Heart right ventricle (tissue), 16 donors: ENCODE measurements around the gene AP1AR. TPM values are rescaled to one million over a fixed set of nuclear protein-coding genes. Genes with fewer than 3 reads are reported as not detected.

ENCODE experiments used
- ATAC-seq, 8 donors: fragments of 200-7000 bp; cut with Tn5 transposase; one replicate each; pipeline ENCODE4 v1.9.1; 2020; ENCODE audit warnings: mild to moderate bottlenecking in 8 of 8, moderate library complexity in 8 of 8, moderate number of reproducible peaks in 1 of 8
- DNase-seq, 2 donors: peaks; one replicate each; pipeline ENCODE4 v3.0.0-alpha.2; 2020
- H3K27ac ChIP-seq, 10 donors: fragments of 200-600 bp; sonication (generic) in 2 of 10; one replicate each; pipeline versions ENCODE4 v1.5.0 to v1.8.0; 2020 to 2022; ENCODE audit warnings: mild to moderate bottlenecking in 3 of 10
- H3K27me3 ChIP-seq, 7 donors: fragments of 200-600 bp; one replicate each; pipeline ENCODE4 v1.8.0; 2021 to 2022; ENCODE audit warnings: mild to moderate bottlenecking in 2 of 7
- H3K36me3 ChIP-seq, 9 donors: fragments of 200-600 bp; sonication (generic) in 1 of 9; one replicate each; pipeline versions ENCODE4 v1.5.0 to v1.8.0; 2020 to 2022; ENCODE audit warnings: mild to moderate bottlenecking in 2 of 9
- H3K4me1 ChIP-seq, 9 donors: fragments of 200-600 bp; sonication (generic) in 1 of 9; one replicate each; pipeline versions ENCODE4 v1.5.0 to v1.8.0; 2020 to 2022; ENCODE audit warnings: mild to moderate bottlenecking in 4 of 9
- H3K4me3 ChIP-seq, 10 donors: fragments of 200-600 bp; sonication (generic) in 2 of 10; one replicate each; pipeline versions ENCODE4 v1.5.0 to v1.8.0; 2020 to 2022; ENCODE audit warnings: mild to moderate bottlenecking in 7 of 10, moderate library complexity in 2 of 10
- H3K9me3 ChIP-seq, 11 donors: fragments of 200-600 bp in 10 of 11; sonication (generic) in 2 of 11; one replicate each; pipeline versions ENCODE4 v1.5.0 to v1.8.0; 2013 to 2022; ENCODE audit warnings: mild to moderate bottlenecking in 2 of 11, control low read depth in 1 of 11, moderate library complexity in 1 of 11
- CTCF ChIP-seq, 9 donors: fragments of 200-600 bp; sonication (generic) in 2 of 9; IDR thresholded peaks; one replicate each; pipeline versions ENCODE4 v1.5.0 to v1.8.0; 2021 to 2022; ENCODE audit warnings: antibody characterized with exemption in 9 of 9, mild to moderate bottlenecking in 5 of 9, moderate library complexity in 1 of 9
- WGBS, 2 donors: extraction: QIAGEN DNeasy Blood & Tissue Kit; methylation state at CpG; one replicate each; pipeline ENCODE4 v1.1.7; 2013; ENCODE audit warnings: inconsistent platforms in 1 of 2; 5-methylcytosine and 5-hydroxymethylcytosine counted together
- intact Hi-C, 10 donors: fragments of 100-400 bp; cut with DNase I; formaldehyde crosslinking; loops; one replicate each; pipeline versions ENCODE4 v1.11.1 to v1.14.2; 2022
- polyA plus RNA-seq, 2 donors: library from polyadenylated mRNA; stranded (reverse); fragments of 200-250 nt; gene quantifications; one replicate each; pipeline ENCODE4 v1.2.3, GENCODE V29; 2013
- total RNA-seq, 10 donors: library from RNA; stranded (reverse); fragmentation: NEBNext Ultra II Directional in 3 of 10; extraction: Animal tissue kit (Norgen Biotek cat#: 25700) in 3 of 10; gene quantifications; one replicate each; pipeline versions ENCODE4 v1.2.1 to v1.2.4, GENCODE V29; 2021 to 2023
- donor health status: Arrhythmogenic right ventricular cardiomyopathy.
- donor health status: ischemic (EF 13 %, LVEDD 7.1; RV severe dilation, severe dysfunction).
- donor health status: healthy with polysubstance abuse.
- donor health status: DM: no; HTN: yes; CAD: no.
- donor health status: DM: no; HTN: no; CAD: no.
- donor health status: ischemic (EF 25% LVEDD 6.9; RV normal size, moderate dysfunction).
- donor health status: ischemic (EF 25% LVEDD 5.7; RV mildly dilated, moderate dysfunction).
- donor health status: healthy.
- donor health status: DM: yes; HTN: yes; CAD: no.
- donor health status: Ischemic cardiomyopathy.
- donor health status: ischemic (EF 35%, LVEDD 5.7; RV mildly dilated, moderate dysfunction).
- donor health status: nonischemic (EF 11% LVEDD 7.7; RV severe dilation, severe dysfunction).
- donor health status: DM: yes; HTN: yes; CAD: no.
- donor health status: PGD.
- donor health status: ischemic (EF 29% LVEDD 5.4; RV normal size, mild dysfunction).
- donor health status: nonischemic (EF 23%, LVEDD 6.1; RV moderate dilation, normal function).

Gene AP1AR
- total and polyA plus RNA-seq, 12 donors = 5.5 to 13.4 (median 10.6) TPM

DNA sequence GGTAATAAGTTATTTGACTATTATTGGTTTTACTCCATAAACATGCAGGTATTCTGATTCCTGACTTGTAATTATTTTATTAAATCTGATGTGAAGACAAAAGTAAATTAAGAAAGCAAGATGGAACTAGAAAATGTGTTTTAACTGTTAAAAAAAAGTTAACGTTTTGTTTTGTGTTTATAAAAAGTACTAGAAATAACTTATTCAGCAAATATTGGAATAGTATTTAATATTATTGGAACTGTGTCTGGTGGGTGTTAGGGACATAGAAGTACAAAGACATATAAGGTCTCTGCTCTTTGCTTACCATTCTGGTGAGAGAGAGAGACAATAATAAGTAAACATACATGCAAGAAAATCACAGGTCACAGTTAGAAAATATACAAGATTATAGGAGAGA, 38.5 kb downstream of the AP1AR start:
- TF ChIP-seq CTCF (IDR thresholded peaks at IDR 0.05) = no peak
- peaks cover 0 to 12% (median 0%) of the 10 kb centered on the region in 9 donors for H3K4me1 ChIP-seq
- 90 to 94% methylated on average over 1 of the region's 1 CpG for WGBS, 2 donors
- DNase-seq (no peak), ATAC-seq (no peak)
- H3K27ac ChIP-seq = no peak overlapping the region
- no peaks in the 10 kb centered on the region for H3K27me3 ChIP-seq
- peaks cover 0 to 5% (median 0%) of the 10 kb centered on the region in 11 donors for H3K9me3 ChIP-seq
- peaks cover 0 to 31% (median 0%) of the 10 kb centered on the region in 9 donors for H3K36me3 ChIP-seq
- intact Hi-C loops = no loop called here
- no peak overlapping the region for H3K4me3 ChIP-seq

DNA sequence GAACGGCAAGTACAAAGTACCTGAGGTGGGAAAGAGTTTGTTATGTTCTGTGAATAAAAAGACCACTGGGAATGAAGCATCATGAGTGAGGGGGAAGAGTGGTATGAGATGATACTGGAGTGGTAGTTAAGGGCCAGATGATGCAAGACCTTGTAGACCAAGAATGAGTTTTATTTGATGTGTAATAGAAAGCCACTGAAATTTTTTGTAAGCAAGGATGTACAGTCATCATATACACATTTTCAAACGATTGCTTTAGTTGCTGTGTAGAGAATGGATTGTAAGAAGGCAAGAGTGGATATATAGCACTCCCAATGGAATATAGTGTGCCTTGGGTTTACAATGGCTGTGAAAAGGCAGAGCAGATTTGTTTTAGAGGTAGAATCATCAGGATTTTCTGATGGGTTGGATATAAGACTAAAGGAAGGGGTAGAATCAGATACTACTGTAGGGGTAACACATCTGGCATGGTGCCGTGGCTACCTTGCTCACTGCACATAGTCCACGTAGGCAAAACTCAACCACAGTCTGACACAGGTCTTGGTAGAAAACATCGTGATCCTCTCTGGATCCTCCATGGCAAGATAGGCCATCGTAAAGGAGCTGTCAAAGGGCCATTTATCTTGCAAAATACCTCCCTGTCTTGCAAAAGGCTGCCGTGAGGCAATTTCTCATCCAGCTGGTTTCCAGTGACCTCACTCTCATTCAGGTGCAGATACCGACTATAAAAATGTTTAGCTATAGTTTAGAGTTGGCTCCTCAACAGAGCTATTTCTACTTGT, 39.2 kb downstream of the AP1AR start:
- TF ChIP-seq CTCF (IDR thresholded peaks at IDR 0.05) = no peak
- peaks cover 0 to 5% (median 0%) of the 10 kb centered on the region in 11 donors for H3K9me3 ChIP-seq
- no peak for ATAC-seq
- H3K27ac ChIP-seq = no peak overlapping the region
- WGBS, 2 donors = 91 to 92% methylated on average over 8 of the region's 8 CpGs
- H3K4me3 ChIP-seq = no peak overlapping the region
- no peaks in the 10 kb centered on the region for H3K27me3 ChIP-seq
- H3K4me1 ChIP-seq = peaks cover 0 to 12% (median 0%) of the 10 kb centered on the region in 9 donors
- intact Hi-C loops = no loop called here
- peaks cover 0 to 28% (median 0%) of the 10 kb centered on the region in 9 donors for H3K36me3 ChIP-seq
- no peak for DNase-seq

- ATAC-seq (no peak), DNase-seq (no peak)
- Histone ChIP-seq H3K27ac (no peak overlapping the region), H3K4me1 (peaks cover 0 to 21% (median 0%) of the 10 kb centered on the region in 9 donors), H3K27me3 (no peaks in the 10 kb centered on the region), H3K9me3 (peaks cover 0 to 5% (median 0%) of the 10 kb centered on the region in 11 donors), H3K4me3 (no peak overlapping the region), H3K36me3 (peaks cover 0 to 31% (median 0%) of the 10 kb centered on the region in 9 donors)
- intact Hi-C loops = no loop called here
- WGBS, 2 donors = 93 to 94% methylated on average over 4 of the region's 4 CpGs
- TF ChIP-seq CTCF (IDR thresholded peaks at IDR 0.05) = no peak
Observed at GRCh38 chr4:112272292-112272691, 40.7 kb downstream of the AP1AR start.

DNA sequence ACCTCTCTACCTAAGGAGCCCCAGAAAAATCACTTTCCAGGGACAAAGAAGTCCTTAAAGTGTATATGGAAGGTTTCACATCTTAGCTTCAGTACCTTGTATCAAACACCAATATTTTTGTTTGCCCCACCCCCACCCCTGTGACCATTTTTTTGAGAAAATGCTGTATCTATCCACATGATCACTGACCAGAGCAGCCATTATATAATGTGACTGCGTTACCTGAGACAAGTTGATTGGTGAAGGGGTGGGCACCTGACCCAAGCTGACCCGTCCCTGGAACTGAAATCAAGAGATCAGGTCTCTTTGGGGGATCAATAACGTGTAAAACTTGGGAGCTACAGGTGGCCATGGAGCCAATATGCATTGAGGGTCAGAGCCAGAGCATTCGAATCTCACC, 43.4 kb downstream of the AP1AR start:
- ATAC-seq = no peak

More for the DNA sequence above, 43.4 kb downstream of the AP1AR start:
- DNase-seq = no peak
- Histone ChIP-seq H3K4me3 (no peak overlapping the region), H3K27ac (no peak overlapping the region), H3K36me3 (peaks cover 0 to 25% (median 0%) of the 10 kb centered on the region in 9 donors), H3K9me3 (peaks cover 0 to 5% (median 0%) of the 10 kb centered on the region in 11 donors), H3K27me3 (no peaks in the 10 kb centered on the region), H3K4me1 (peaks cover 0 to 32% (median 6%) of the 10 kb centered on the region in 9 donors)
- WGBS, 2 donors = 96 to 98% methylated on average over 4 of the region's 4 CpGs
- no peak for TF ChIP-seq CTCF (IDR thresholded peaks at IDR 0.05)
- intact Hi-C loops = no loop called here
